A549 (cell line): ENCODE data around the gene TRIM71. TPM values are rescaled to one million over a fixed set of nuclear protein-coding genes. Genes with fewer than 3 reads are reported as not detected.

Experiments used
- ATAC-seq, 2 experiments: fragments of 200-7000 bp in 1 of 2; fragments of >200 bp in 1 of 2; cut with Nextera tagmentation in 1 of 2; cut with Tn5 transposase in 1 of 2; 3 replicates each; pipeline versions ENCODE4 v1.8.0 to v1.9.1; 2018 to 2020; ENCODE audit warnings: mild to moderate bottlenecking in 1 of 2, moderate library complexity in 1 of 2
- CTCF ChIA-PET: fragments of 300-600 bp; sonication (Branson Sonifier 250); formaldehyde crosslinking; extraction: SDS; loops from one replicate; lab custom pipeline; 2021; ENCODE audit warnings: antibody characterized with exemption, inconsistent platforms; lab: Yijun Ruan, JAX
- POLR2A ChIA-PET: fragments of 350-600 bp; formaldehyde crosslinking; extraction: SDS; loops from one replicate; lab custom pipeline; 2021; ENCODE audit warnings: antibody characterized with exemption, inconsistent platforms; lab: Yijun Ruan, JAX
- DNase-seq, 2 experiments: peaks; one replicate each; pipeline versions ENCODE4 v3.0.0 to v3.0.0-alpha.2; 2011 to 2016; ENCODE audit warnings: low read depth in 1 of 2, low spot score in 1 of 2
- FAIRE-seq: peaks from 2 replicates; lab custom pipeline; 2011; peaks lifted over from hg19 to GRCh38; lab: Jason Lieb, UNC
- H3K27ac ChIP-seq, 2 experiments: fragments of >200 bp; sonication (Bioruptor Twin); formaldehyde crosslinking; 3 replicates each; pipeline ENCODE4 v1.5.1; 2016 to 2017
- H3K4me1 ChIP-seq: fragments of >200 bp; sonication (Bioruptor Twin); formaldehyde crosslinking; 3 replicates; pipeline ENCODE4 v1.6.1; 2016
- H3K4me2 ChIP-seq: fragments of >200 bp; sonication (Bioruptor Twin); formaldehyde crosslinking; 3 replicates; pipeline ENCODE4 v1.6.1; 2016
- H3K4me3 ChIP-seq: fragments of >200 bp; sonication (Bioruptor Twin); formaldehyde crosslinking; 3 replicates; pipeline ENCODE4 v1.5.1; 2016
- H3K9me3 ChIP-seq: fragments of >200 bp; sonication (Bioruptor Twin); formaldehyde crosslinking; 3 replicates; pipeline ENCODE4 v1.6.1; 2016
- BCL3 ChIP-seq: fragments of >200 bp; sonication (Bioruptor Twin); formaldehyde crosslinking; IDR thresholded peaks from 3 replicates; pipeline ENCODE4 v1.6.1; 2016
- BHLHE40 ChIP-seq: IDR thresholded peaks from 2 replicates; pipeline ENCODE4 v1.6.1; 2012; ENCODE audit warnings: low read depth, low read length, inconsistent platforms
- CHD4 ChIP-seq: fragments of 200-600 bp; sonication (generic); IDR thresholded peaks from 2 replicates; pipeline ENCODE4 v1.6.1; 2016; ENCODE audit warnings: antibody characterized with exemption, mild to moderate bottlenecking, borderline replicate concordance
- EHMT2 ChIP-seq: fragments of 200-600 bp; sonication (generic); IDR thresholded peaks from 2 replicates; pipeline ENCODE4 v1.6.1; 2016; ENCODE audit warnings: antibody characterized with exemption, low read depth, mild to moderate bottlenecking, moderate library complexity
- FOSB ChIP-seq: fragments of 250-450 bp; sonication (Bioruptor Pico); IDR thresholded peaks from 2 replicates; pipeline ENCODE4 v1.5.0; 2020; ENCODE audit warnings: mild to moderate bottlenecking, moderate library complexity
- HDAC2 ChIP-seq: fragments of 200-600 bp; sonication (generic); IDR thresholded peaks from 2 replicates; pipeline ENCODE4 v1.6.1; 2016
- MAX ChIP-seq: IDR thresholded peaks from 2 replicates; pipeline ENCODE4 v1.6.1; 2012
- MYC ChIP-seq: IDR thresholded peaks from 2 replicates; pipeline ENCODE4 v1.6.1; 2012; ENCODE audit warnings: mild to moderate bottlenecking, inconsistent platforms, low read length, improper control_type of control experiment, borderline replicate concordance
- NFE2L2 ChIP-seq: fragments of 150-350 bp; conservative IDR thresholded peaks from 2 replicates; pipeline ENCODE4 v1.6.1; 2014; ENCODE audit warnings: low read length
- NPAS2 ChIP-seq: fragments of 250-450 bp; sonication (Bioruptor Pico); IDR thresholded peaks from 2 replicates; pipeline ENCODE4 v1.8.0; 2022; ENCODE audit warnings: mild to moderate bottlenecking, moderate library complexity, borderline replicate concordance
- PBX3 ChIP-seq: IDR thresholded peaks from 2 replicates; pipeline ENCODE4 v1.6.1; 2012
- PHF8 ChIP-seq: fragments of 200-600 bp; sonication (generic); IDR thresholded peaks from 2 replicates; pipeline ENCODE4 v1.6.1; 2016; ENCODE audit warnings: low read depth, mild to moderate bottlenecking, antibody characterized with exemption, moderate library complexity, borderline replicate concordance
- POLR2AphosphoS2 ChIP-seq: conservative IDR thresholded peaks from 2 replicates; pipeline ENCODE4 v1.6.1; 2012; ENCODE audit warnings: low read length, improper control_type of control experiment, inconsistent platforms
- RAD21 ChIP-seq, 2 experiments: fragments of >200 bp in 1 of 2; sonication (Bioruptor Twin) in 1 of 2; formaldehyde crosslinking in 1 of 2; IDR thresholded peaks in 1 of 2; conservative IDR thresholded peaks in 1 of 2; 2 replicates in 1 of 2; 3 replicates in 1 of 2; pipeline ENCODE4 v1.6.1; 2012 to 2018; ENCODE audit warnings: inconsistent platforms in 1 of 2
- RARB ChIP-seq: fragments of 250-450 bp; sonication (Bioruptor Pico); IDR thresholded peaks from 2 replicates; pipeline ENCODE4 v1.8.0; 2021; ENCODE audit warnings: mild to moderate bottlenecking, moderate library complexity
- RCOR1 ChIP-seq: fragments of 150-350 bp; IDR thresholded peaks from 2 replicates; pipeline ENCODE4 v1.6.1; 2014; ENCODE audit warnings: antibody characterized with exemption, low read length, low read depth
- TFCP2L1 ChIP-seq: fragments of 250-450 bp; sonication (Bioruptor Pico); IDR thresholded peaks from 2 replicates; pipeline ENCODE4 v1.5.0; 2021; ENCODE audit warnings: mild to moderate bottlenecking
- ZC3H11A ChIP-seq: fragments of 450-650 bp; IDR thresholded peaks from 2 replicates; pipeline ENCODE4 v1.6.1; 2014; ENCODE audit warnings: antibody characterized with exemption, mild to moderate bottlenecking
- WGBS: methylation state at CpG from one replicate; pipeline ENCODE4 v1.1.6; 2017; ENCODE audit errors: missing lambda C conversion rate; 5-methylcytosine and 5-hydroxymethylcytosine counted together
- polyA plus RNA-seq, 4 experiments: library from polyadenylated mRNA; depleted of rRNA in 3 of 4; stranded (reverse); fragments of >200 nt; fragmentation: RNase III in 1 of 4; extraction: RNeasy Plus Mini Kit Qiagen cat#74134 plus additional on column Dnase treatment in 1 of 4; gene quantifications; 2 replicates in 3 of 4; 3 replicates in 1 of 4; pipeline ENCODE4 v1.2.3, GENCODE V29; 2011 to 2017

The TRIM71 gene
- polyA plus RNA-seq, 2 of the 4 experiments (the other 2 are of a cell fraction): 0.01 TPM; not detected in 1

DNA sequence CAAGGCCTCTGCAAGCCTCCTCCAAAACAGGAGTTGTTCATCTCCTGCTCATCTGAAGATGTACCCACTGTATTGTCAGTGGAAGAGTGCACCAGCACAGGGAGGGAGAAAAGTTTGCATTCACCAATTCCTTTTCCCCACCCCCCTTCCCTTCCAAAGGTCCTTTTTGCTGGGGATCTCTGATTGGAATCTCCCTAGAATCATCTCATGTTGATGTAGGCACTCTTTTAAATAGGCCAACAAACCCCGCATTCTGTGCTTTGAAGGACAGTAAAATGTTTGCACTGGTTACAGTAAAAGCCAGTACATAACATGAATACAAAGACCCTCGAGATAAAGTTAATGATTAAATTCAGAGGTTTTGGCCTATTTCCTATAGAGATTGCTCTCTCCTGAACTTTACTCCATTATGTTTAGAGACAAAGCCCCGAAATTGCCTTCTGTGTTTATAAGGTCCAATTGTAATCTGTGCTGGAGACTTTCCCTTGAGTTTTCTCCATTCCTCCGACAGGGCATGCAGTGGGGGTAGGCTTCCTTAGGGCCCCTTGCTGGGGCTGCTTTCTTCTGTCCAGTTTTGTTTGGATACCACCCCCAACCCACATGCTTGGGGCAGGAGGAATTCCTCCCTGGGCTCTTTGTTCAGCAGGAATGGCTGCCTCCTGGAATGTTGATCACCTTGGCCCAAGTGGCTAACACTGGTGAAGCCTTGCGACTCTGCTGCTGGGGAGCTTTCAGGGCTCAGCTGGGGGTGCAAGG is 22.5 kb downstream of the TRIM71 start:
- POLR2A ChIA-PET: no interaction called here
- TF ChIP-seq FOSB (CRISPR knock-in tag): no peak
- TF ChIP-seq BHLHE40: no peak
- no peak for FAIRE-seq
- CTCF ChIA-PET: no interaction called here
- H3K27ac ChIP-seq: no peak overlapping the region
- H3K4me1 ChIP-seq: peaks cover 17% of the 10 kb centered on the region
- H3K9me3 ChIP-seq: no peaks in the 10 kb centered on the region
- WGBS: 41% methylated on average over 5 of the region's 5 CpGs
- peak in 1 of 2 experiments; percentile 43; a peak in 3 of 6 replicates for ATAC-seq
- H3K4me3 ChIP-seq: no peak overlapping the region
- DNase-seq: no peak
- H3K4me2 ChIP-seq: peak overlapping the region; percentile 22; the same call in 1 of the 3 replicates

GRCh38 chr3:32841341-32841740 is 23.5 kb downstream of the TRIM71 start:
- no peak overlapping the region for H3K4me3 ChIP-seq
- no peaks in the 10 kb centered on the region for H3K9me3 ChIP-seq
- FAIRE-seq (no peak), ATAC-seq (no peak), DNase-seq (no peak)
- H3K4me1 ChIP-seq: peaks cover 17% of the 10 kb centered on the region
- CTCF ChIA-PET: interaction anchor here (0.6 to 1.1 kb wide), 2 partner anchors 11 to 61 kb away, joined by 4 read pairs; no protein-coding TSS in a partner anchor
- no peak for TF ChIP-seq POLR2AphosphoS2
- TF ChIP-seq MAX: no peak
- TF ChIP-seq HDAC2: no peak
- no peak for TF ChIP-seq BHLHE40
- no peak for TF ChIP-seq NPAS2 (CRISPR knock-in tag)
- TF ChIP-seq PBX3: no peak
- no peak overlapping the region for H3K4me2 ChIP-seq
- POLR2A ChIA-PET: no interaction called here
- H3K27ac ChIP-seq: no peak overlapping the region
- WGBS: 70% methylated on average over 12 of the region's 12 CpGs

GRCh38 chr3:32841867-32842470 is 24.2 kb downstream of the TRIM71 start:
- Histone ChIP-seq H3K27ac (0 out of 6 replicates have a peak overlapping the region, but pooled peaks of 1 of the 2 experiments have one; percentile 24), H3K4me3 (no peak overlapping the region), H3K4me2 (no peak overlapping the region; the same call in 2 of the 3 replicates), H3K9me3 (no peaks in the 10 kb centered on the region), H3K4me1 (peaks cover 17% of the 10 kb centered on the region)
- ChIA-PET POLR2A (no interaction called here), CTCF (interaction anchor here (1.1 kb wide), 1 partner anchor 12 kb away, joined by 4 read pairs; no protein-coding TSS in a partner anchor)
- FAIRE-seq (no peak), DNase-seq (no peak), ATAC-seq (peak in 1 of 2 experiments; percentile 46; a peak in 2 of 6 replicates)
- no peak for TF ChIP-seq PHF8
- no peak for TF ChIP-seq TFCP2L1 (CRISPR knock-in tag)
- TF ChIP-seq ZC3H11A: no peak
- no peak for TF ChIP-seq NFE2L2
- TF ChIP-seq MAX: no peak
- no peak for TF ChIP-seq CHD4
- no peak for TF ChIP-seq RAD21 (conservative IDR thresholded peaks at IDR 0.05 in 1 of 2, IDR thresholded peaks at IDR 0.05 in 1 of 2)
- no peak for TF ChIP-seq RARB (CRISPR knock-in tag)
- TF ChIP-seq RCOR1: no peak
- no peak for TF ChIP-seq EHMT2
- TF ChIP-seq BCL3: no peak
- TF ChIP-seq MYC: no peak
- 63% methylated on average over 5 of the region's 5 CpGs for WGBS
